Liver (tissue), 9 donors: Measurements from ENCODE around the gene PDE4D. TPM values are rescaled to one million over a fixed set of nuclear protein-coding genes. Genes with fewer than 3 reads are reported as not detected.
A peak's percentile ranks its signal among the peaks of the same experiment; 100 is the strongest.

Source experiments
- DNase-seq: peaks from one replicate; pipeline ENCODE4 v3.0.0-alpha.2; 2017; ENCODE audit warnings: low spot score
- H3K27ac ChIP-seq, 2 donors: one replicate each; pipeline ENCODE4 v1.7.0; 2013; ENCODE audit warnings: inconsistent platforms in 2 of 2, low read length in 2 of 2, control low read depth in 1 of 2, low read depth in 1 of 2, mild to moderate bottlenecking in 1 of 2
- H3K27me3 ChIP-seq, 4 donors: one replicate each; pipeline versions ENCODE4 v1.6.1 to v1.7.0; 2013; ENCODE audit warnings: low read length in 3 of 4, inconsistent platforms in 1 of 4, mild to moderate bottlenecking in 1 of 4, moderate library complexity in 1 of 4; ENCODE audit not compliant: control insufficient read depth in 4 of 4, insufficient read depth in 4 of 4
- H3K36me3 ChIP-seq, 4 donors: one replicate each; pipeline versions ENCODE4 v1.6.1 to v1.7.0; 2013; ENCODE audit warnings: low read length in 3 of 4, mild to moderate bottlenecking in 3 of 4, low read depth in 1 of 4, moderate library complexity in 1 of 4; ENCODE audit not compliant: control insufficient read depth in 4 of 4, insufficient read depth in 3 of 4
- H3K4me1 ChIP-seq, 4 donors: one replicate each; pipeline versions ENCODE4 v1.6.1 to v1.7.0; 2013; ENCODE audit warnings: low read length in 3 of 4, mild to moderate bottlenecking in 3 of 4, moderate library complexity in 1 of 4; ENCODE audit not compliant: control insufficient read depth in 4 of 4, insufficient read depth in 4 of 4
- H3K4me3 ChIP-seq, 3 donors: one replicate each; pipeline versions ENCODE4 v1.6.1 to v1.7.0; 2013; ENCODE audit warnings: low read length in 3 of 3, control low read depth in 1 of 3, low read depth in 1 of 3, mild to moderate bottlenecking in 1 of 3
- H3K9ac ChIP-seq, 2 donors: one replicate each; pipeline ENCODE4 v1.7.0; 2013; ENCODE audit warnings: low read length in 2 of 2, mild to moderate bottlenecking in 2 of 2, moderate library complexity in 2 of 2, control low read depth in 1 of 2, low read depth in 1 of 2
- H3K9me3 ChIP-seq, 4 donors: one replicate each; pipeline versions ENCODE4 v1.6.1 to v1.7.0; 2013; ENCODE audit warnings: low read length in 3 of 4; ENCODE audit not compliant: control insufficient read depth in 4 of 4
- EGR1 ChIP-seq, 2 donors: IDR thresholded peaks; 2 replicates each; pipeline ENCODE4 v1.6.1; 2016 to 2018; ENCODE audit warnings: antibody characterized with exemption in 2 of 2, low read depth in 2 of 2
- FOXA1 ChIP-seq: IDR thresholded peaks from 2 replicates; pipeline ENCODE4 v1.6.1; 2016; ENCODE audit warnings: antibody characterized with exemption
- GABPA ChIP-seq, 2 donors: IDR thresholded peaks in 1 of 2; conservative IDR thresholded peaks in 1 of 2; 2 replicates each; pipeline ENCODE4 v1.6.1; 2016; ENCODE audit warnings: antibody characterized with exemption in 2 of 2, mild to moderate bottlenecking in 1 of 2, moderate library complexity in 1 of 2
- HNF4A ChIP-seq, 2 donors: conservative IDR thresholded peaks; 2 replicates each; pipeline ENCODE4 v1.6.1; 2016; ENCODE audit warnings: antibody characterized with exemption in 2 of 2, mild to moderate bottlenecking in 2 of 2
- HNF4G ChIP-seq: IDR thresholded peaks from 2 replicates; pipeline ENCODE4 v1.6.1; 2016; ENCODE audit warnings: antibody characterized with exemption
- JUND ChIP-seq, 2 donors: IDR thresholded peaks; 2 replicates each; pipeline ENCODE4 v1.6.1; 2016; ENCODE audit warnings: antibody characterized with exemption in 2 of 2
- NR2F2 ChIP-seq: IDR thresholded peaks from 2 replicates; pipeline ENCODE4 v1.6.1; 2016; ENCODE audit warnings: antibody characterized with exemption
- RAD21 ChIP-seq, 2 donors: IDR thresholded peaks; 2 replicates each; pipeline ENCODE4 v1.6.1; 2016; ENCODE audit warnings: antibody characterized with exemption in 2 of 2, mild to moderate bottlenecking in 2 of 2
- RXRA ChIP-seq, 2 donors: IDR thresholded peaks; 2 replicates each; pipeline ENCODE4 v1.6.1; 2017 to 2018; ENCODE audit warnings: antibody characterized with exemption in 2 of 2, mild to moderate bottlenecking in 1 of 2
- SP1 ChIP-seq: IDR thresholded peaks from 2 replicates; pipeline ENCODE4 v1.6.1; 2018; ENCODE audit warnings: antibody characterized with exemption, mild to moderate bottlenecking
- TAF1 ChIP-seq: conservative IDR thresholded peaks from 2 replicates; pipeline ENCODE4 v1.6.1; 2016; ENCODE audit warnings: antibody characterized with exemption, mild to moderate bottlenecking
- WGBS: extraction: QIAGEN DNeasy Blood & Tissue Kit; methylation state at CpG from one replicate; pipeline ENCODE4 v1.1.7; 2013; 5-methylcytosine and 5-hydroxymethylcytosine counted together
- polyA plus RNA-seq, 2 donors: library from polyadenylated mRNA; stranded (reverse) in 1 of 2; unstranded in 1 of 2; fragments of 200-250 nt in 1 of 2; fragments of >200 nt in 1 of 2; fragmentation: Nextera tagmentation in 1 of 2; extraction: Ambion mirVana in 1 of 2; gene quantifications; one replicate each; pipeline versions ENCODE4 v1.2.1 to v1.2.3, GENCODE V29; 2013 to 2015
- total RNA-seq, 2 donors: library from RNA; depleted of rRNA; stranded (reverse); fragments of >200 nt; gene quantifications; one replicate each; pipeline ENCODE4 v1.2.3, GENCODE V29; 2014
- TF ChIP-seq, protein P1 (sequence below): fragments of 150-350 bp; IDR thresholded peaks from 2 replicates; pipeline ENCODE4 v1.5.1; 2017; ENCODE audit warnings: improper control_type of control experiment, low read depth, low read length; ENCODE audit not compliant: missing input control
- TF ChIP-seq, protein P2 (sequence below): IDR thresholded peaks from 2 replicates; pipeline ENCODE4 v1.6.1; 2016; ENCODE audit warnings: antibody characterized with exemption
- TF ChIP-seq, protein P3 (sequence below): IDR thresholded peaks from 2 replicates; pipeline ENCODE4 v1.6.1; 2016; ENCODE audit warnings: antibody characterized with exemption
- TF ChIP-seq, protein P4 (sequence below): IDR thresholded peaks from 2 replicates; pipeline ENCODE4 v1.6.1; 2016; ENCODE audit warnings: antibody characterized with exemption
- donor health status: healthy.
- donor health status: healthy.
- donor health status: healthy.
- donor health status: healthy.
- donor health status: healthy.

PDE4D gene
- total and polyA plus RNA-seq, 4 donors = 0.67 to 11.9 (median 6.5) TPM

DNA sequence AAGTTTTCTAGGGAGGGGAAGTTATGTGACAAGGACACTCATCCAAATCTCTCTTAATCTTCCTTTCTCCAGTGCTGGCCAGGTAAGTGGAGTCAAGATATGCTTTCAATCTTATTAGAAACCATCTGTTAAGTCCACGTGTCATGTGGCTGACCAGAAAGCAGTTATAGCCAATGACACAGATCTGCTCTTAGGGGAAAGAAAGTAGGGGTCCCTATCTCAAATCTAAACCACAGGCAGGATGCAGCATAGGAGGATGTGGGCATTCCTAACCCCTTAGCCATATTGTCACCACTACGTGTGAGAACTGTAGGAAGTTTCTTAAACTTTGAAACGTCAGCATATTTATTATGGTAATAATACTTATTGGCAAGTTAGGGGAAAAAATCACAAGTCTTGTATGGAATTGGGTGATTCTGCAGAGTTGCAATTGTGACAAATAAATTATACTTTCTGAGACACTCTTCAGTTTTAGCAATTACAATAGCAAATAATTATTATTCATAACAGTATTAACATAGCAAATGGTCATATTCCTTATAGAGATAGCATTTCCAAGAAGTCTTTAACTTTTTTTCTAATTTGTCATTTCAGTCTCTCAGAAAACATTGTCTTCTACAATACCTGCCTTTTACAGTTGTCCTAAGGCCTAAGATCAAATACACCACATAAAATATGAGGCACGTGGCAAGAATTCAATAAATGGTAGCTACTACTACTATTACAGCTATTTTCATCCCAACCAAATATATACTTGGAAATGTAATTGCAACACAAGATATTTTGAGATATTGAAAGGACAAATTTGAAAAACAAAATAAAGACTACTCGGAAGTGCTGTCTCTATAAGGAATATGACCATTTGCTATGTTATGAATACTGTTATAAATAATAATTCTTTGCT lies 236.9 kb downstream of the PDE4D start:
- TF ChIP-seq RAD21 (IDR thresholded peaks at IDR 0.05) = no peak
- TF ChIP-seq FOXA1 = no peak
- no peak for TF ChIP-seq HNF4A (conservative IDR thresholded peaks at IDR 0.05)
- TF ChIP-seq, protein P1, sequence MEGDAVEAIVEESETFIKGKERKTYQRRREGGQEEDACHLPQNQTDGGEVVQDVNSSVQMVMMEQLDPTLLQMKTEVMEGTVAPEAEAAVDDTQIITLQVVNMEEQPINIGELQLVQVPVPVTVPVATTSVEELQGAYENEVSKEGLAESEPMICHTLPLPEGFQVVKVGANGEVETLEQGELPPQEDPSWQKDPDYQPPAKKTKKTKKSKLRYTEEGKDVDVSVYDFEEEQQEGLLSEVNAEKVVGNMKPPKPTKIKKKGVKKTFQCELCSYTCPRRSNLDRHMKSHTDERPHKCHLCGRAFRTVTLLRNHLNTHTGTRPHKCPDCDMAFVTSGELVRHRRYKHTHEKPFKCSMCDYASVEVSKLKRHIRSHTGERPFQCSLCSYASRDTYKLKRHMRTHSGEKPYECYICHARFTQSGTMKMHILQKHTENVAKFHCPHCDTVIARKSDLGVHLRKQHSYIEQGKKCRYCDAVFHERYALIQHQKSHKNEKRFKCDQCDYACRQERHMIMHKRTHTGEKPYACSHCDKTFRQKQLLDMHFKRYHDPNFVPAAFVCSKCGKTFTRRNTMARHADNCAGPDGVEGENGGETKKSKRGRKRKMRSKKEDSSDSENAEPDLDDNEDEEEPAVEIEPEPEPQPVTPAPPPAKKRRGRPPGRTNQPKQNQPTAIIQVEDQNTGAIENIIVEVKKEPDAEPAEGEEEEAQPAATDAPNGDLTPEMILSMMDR = no peak
- no peak for TF ChIP-seq RXRA (IDR thresholded peaks at IDR 0.05)
- TF ChIP-seq EGR1 (IDR thresholded peaks at IDR 0.05; ENCODE audit: low read depth in 2 of 2) = no peak
- no peak for TF ChIP-seq NR2F2
- TF ChIP-seq JUND (IDR thresholded peaks at IDR 0.05) = no peak
- TF ChIP-seq, protein P2, sequence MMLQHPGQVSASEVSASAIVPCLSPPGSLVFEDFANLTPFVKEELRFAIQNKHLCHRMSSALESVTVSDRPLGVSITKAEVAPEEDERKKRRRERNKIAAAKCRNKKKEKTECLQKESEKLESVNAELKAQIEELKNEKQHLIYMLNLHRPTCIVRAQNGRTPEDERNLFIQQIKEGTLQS = no peak
- no peak for TF ChIP-seq GABPA (IDR thresholded peaks at IDR 0.05 in 1 of 2, conservative IDR thresholded peaks at IDR 0.05 in 1 of 2)
- no peak for TF ChIP-seq SP1
- no peak for TF ChIP-seq TAF1
- TF ChIP-seq HNF4G = no peak
- TF ChIP-seq, protein P3, sequence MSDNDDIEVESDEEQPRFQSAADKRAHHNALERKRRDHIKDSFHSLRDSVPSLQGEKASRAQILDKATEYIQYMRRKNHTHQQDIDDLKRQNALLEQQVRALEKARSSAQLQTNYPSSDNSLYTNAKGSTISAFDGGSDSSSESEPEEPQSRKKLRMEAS = no peak
- TF ChIP-seq, protein P4, sequence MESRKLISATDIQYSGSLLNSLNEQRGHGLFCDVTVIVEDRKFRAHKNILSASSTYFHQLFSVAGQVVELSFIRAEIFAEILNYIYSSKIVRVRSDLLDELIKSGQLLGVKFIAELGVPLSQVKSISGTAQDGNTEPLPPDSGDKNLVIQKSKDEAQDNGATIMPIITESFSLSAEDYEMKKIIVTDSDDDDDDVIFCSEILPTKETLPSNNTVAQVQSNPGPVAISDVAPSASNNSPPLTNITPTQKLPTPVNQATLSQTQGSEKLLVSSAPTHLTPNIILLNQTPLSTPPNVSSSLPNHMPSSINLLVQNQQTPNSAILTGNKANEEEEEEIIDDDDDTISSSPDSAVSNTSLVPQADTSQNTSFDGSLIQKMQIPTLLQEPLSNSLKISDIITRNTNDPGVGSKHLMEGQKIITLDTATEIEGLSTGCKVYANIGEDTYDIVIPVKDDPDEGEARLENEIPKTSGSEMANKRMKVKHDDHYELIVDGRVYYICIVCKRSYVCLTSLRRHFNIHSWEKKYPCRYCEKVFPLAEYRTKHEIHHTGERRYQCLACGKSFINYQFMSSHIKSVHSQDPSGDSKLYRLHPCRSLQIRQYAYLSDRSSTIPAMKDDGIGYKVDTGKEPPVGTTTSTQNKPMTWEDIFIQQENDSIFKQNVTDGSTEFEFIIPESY = no peak
- Histone ChIP-seq H3K27ac (no peak overlapping the region), H3K9me3 (no peaks in the 10 kb centered on the region), H3K36me3 (peaks cover 0 to 1% (median 0%) of the 10 kb centered on the region in 4 donors), H3K4me1 (peaks cover 0 to 6% (median 2%) of the 10 kb centered on the region in 4 donors), H3K27me3 (no peaks in the 10 kb centered on the region), H3K4me3 (no peak overlapping the region), H3K9ac (no peak overlapping the region)
- no peak for DNase-seq
- WGBS = 86% methylated on average over 5 of the region's 5 CpGs

DNA sequence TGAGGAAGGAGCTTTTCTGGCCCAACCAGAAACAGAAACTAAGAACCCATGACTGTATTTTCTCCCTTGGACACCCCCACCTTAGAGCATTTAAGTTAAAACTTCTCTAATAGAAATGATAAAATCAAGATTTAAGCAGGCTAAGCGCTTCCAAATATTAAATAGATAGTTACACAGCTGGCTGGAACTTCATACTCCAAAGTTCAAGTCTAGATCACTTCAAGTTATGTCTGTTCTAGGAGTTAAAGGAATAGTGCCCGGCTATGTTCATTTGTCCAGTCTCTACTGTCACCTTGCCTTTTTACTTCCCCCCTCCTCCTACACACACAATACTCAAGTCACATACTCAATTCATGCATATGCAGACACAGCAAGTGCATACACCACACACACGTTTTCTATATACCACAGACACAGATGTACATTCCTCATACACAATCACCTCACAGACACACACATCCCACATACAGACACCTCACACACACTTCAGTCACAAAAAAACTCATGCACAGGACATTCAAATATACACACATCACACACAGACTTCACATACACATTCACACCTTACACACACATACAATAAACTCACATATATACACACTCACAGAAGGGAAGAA lies 237.7 kb downstream of the PDE4D start:
- WGBS = 60% methylated on average over 3 of the region's 3 CpGs
- Histone ChIP-seq H3K36me3 (peaks cover 0 to 1% (median 0%) of the 10 kb centered on the region in 4 donors), H3K27me3 (no peaks in the 10 kb centered on the region), H3K4me1 (peaks cover 0 to 6% (median 2%) of the 10 kb centered on the region in 4 donors), H3K9me3 (no peaks in the 10 kb centered on the region), H3K9ac (no peak overlapping the region), H3K4me3 (no peak overlapping the region), H3K27ac (no peak overlapping the region)
- DNase-seq = no peak
- TF ChIP-seq JUND (IDR thresholded peaks at IDR 0.05) = no peak
- peak in 1 of 2 donors; percentile 54 for TF ChIP-seq HNF4A (conservative IDR thresholded peaks at IDR 0.05)
- no peak for TF ChIP-seq TAF1
- no peak for TF ChIP-seq EGR1 (IDR thresholded peaks at IDR 0.05; ENCODE audit: low read depth in 2 of 2)
- no peak for TF ChIP-seq FOXA1
